Measurements from ENCODE around the gene FOXP1.

DNA sequence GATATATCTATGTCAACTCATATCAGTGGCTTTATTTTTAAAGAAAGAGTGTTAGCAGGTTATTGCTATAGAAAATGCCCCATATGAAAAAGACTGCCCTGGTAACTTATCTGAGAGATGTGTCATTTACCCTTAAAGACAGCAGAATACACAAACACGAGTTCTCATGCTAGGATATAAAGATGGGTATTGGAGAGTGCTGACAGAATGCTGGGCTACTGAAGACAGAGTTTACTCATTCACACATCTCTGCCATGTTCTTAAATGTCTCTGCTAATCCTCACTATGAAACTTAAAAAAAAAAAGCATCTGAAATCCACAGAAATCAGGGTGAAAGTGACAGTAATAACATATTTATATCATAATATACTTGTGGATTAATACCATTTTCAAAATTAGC is 126.7 kb downstream of the FOXP1 start:
- TF ChIP-seq, protein P1, sequence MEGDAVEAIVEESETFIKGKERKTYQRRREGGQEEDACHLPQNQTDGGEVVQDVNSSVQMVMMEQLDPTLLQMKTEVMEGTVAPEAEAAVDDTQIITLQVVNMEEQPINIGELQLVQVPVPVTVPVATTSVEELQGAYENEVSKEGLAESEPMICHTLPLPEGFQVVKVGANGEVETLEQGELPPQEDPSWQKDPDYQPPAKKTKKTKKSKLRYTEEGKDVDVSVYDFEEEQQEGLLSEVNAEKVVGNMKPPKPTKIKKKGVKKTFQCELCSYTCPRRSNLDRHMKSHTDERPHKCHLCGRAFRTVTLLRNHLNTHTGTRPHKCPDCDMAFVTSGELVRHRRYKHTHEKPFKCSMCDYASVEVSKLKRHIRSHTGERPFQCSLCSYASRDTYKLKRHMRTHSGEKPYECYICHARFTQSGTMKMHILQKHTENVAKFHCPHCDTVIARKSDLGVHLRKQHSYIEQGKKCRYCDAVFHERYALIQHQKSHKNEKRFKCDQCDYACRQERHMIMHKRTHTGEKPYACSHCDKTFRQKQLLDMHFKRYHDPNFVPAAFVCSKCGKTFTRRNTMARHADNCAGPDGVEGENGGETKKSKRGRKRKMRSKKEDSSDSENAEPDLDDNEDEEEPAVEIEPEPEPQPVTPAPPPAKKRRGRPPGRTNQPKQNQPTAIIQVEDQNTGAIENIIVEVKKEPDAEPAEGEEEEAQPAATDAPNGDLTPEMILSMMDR (IDR thresholded peaks at IDR 0.05) = no peak
- TF ChIP-seq EZH2 (IDR thresholded peaks at IDR 0.05) = no peak

Measured in neural progenitor cell (in vitro differentiated cells).